Activated T-cell treated with anti-CD3 and anti-CD28 coated beads, Interleukin-2, amount 50 U/mL, for 24 hours (primary cell): ENCODE measurements around the gene TXNL1.

Experiments used
- DNase-seq: peaks from one replicate; pipeline ENCODE4 v3.0.0-alpha.2; 2020
- H3K27ac Mint-ChIP-seq: 2 replicates; pipeline ENCODE4 v1.8.0; 2020; ENCODE audit warnings: mild to moderate bottlenecking, mixed read lengths
- H3K27me3 Mint-ChIP-seq: 2 replicates; pipeline ENCODE4 v1.8.0; 2020; ENCODE audit warnings: mixed read lengths
- H3K36me3 Mint-ChIP-seq: 2 replicates; pipeline ENCODE4 v1.8.0; 2020; ENCODE audit warnings: low read depth, mixed read lengths
- H3K4me1 Mint-ChIP-seq: 2 replicates; pipeline ENCODE4 v1.8.0; 2020; ENCODE audit warnings: low read depth, mixed read lengths
- H3K4me3 Mint-ChIP-seq: 2 replicates; pipeline ENCODE4 v1.8.0; 2020; ENCODE audit warnings: mild to moderate bottlenecking, moderate library complexity, mixed read lengths
- H3K9me3 Mint-ChIP-seq: 2 replicates; pipeline ENCODE4 v1.8.0; 2020; ENCODE audit warnings: mixed read lengths

The TXNL1 gene

DNA sequence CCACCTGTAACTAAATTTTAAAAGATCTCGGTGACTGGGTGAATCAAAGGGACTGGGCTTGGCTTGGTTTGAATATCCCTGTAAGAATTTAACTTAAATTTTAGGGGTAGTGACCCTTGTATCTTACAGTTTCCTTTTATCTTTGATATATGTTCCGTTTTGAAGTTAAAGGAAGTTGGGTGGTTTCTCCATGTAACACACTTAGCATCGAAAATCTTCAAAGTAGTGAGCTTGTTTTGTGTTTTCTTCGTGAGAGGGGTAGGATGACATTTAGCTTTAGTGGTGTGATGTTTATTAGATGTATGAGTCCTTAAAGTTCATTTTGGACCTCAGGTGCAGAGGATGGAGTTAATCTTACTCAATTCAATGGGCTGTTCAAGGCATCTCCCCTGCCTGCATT lies 14.4 kb upstream of the TXNL1 start:
- Mint-ChIP-seq H3K4me3 (peak overlapping the region; percentile 93), H3K4me1 (peaks cover 59% of the 10 kb centered on the region), H3K9me3 (no peaks in the 10 kb centered on the region), H3K27me3 (no peaks in the 10 kb centered on the region), H3K27ac (peak overlapping the region; percentile 88), H3K36me3 (peaks cover 15% of the 10 kb centered on the region)
- DNase-seq, result no peak

DNA sequence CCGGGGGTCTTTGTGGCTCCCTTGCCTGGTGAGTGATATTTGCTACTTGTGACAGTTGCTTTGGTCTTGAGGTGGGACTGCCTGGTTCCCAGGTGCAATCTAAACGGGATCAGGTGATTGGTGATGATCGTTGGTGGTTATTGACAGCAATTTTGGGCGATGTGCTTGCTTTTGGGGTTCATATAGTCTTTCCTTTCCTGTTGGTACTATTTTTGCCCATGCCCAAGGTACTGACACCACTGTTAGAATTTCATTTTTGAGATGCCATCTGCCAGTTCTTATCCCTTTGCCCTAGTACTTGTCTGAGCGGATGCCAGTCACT lies 13.3 kb upstream of the TXNL1 start:
- DNase-seq, result no peak
- peaks cover 67% of the 10 kb centered on the region for H3K4me1 Mint-ChIP-seq
- H3K27ac Mint-ChIP-seq, result peak overlapping the region; percentile 98

DNA sequence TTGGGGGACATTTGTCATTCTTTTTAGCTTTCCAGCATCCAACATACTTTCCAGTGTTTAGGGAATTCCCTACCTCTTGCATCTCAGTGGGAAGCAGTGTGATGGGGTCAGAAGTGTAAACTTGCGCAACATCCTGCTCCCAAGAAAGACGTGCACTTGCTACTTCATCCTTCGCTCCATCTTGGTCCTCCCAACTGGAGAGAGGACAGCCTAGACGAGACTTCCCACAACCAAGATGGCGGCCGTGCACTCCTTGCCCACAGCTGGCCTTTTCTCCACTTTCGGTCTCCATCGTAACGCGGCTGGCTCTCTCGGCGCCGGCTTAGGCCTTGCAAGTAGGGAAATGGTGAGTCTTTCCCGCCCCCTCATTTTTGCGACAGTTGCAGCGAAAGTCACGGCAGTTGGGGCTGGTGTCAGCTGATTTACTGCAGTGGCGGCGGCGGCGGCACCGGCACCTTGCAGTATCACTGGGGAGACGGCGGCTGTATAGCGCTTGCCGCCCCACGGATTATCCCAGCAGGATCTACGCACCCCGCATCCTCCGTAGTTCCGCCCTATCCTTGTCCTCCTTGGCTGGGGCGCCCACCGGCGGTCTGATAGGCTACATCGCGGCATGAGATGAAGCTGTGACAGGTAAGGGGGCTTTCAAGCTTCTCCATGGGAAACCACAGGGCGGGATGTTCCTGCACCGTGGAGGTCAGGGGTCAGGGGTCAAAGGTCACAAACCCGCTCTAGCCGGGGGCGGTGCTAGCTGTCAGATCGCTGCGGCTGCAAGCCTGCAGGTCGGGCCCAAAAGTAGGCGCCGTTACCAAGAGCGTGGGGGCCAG lies 12.8 kb upstream of the TXNL1 start, which contains the start of gene WDR7:
Gene WDR7 (plus strand): TSS at position 416 of the 827 bp plus-strand sequence. CDS start 21,157 bp downstream, outside the sequence.
- H3K36me3 Mint-ChIP-seq, result peaks cover 12% of the 10 kb centered on the region
- peak within 1 kb of the TSS; percentile 98 for H3K27ac Mint-ChIP-seq
- peak; percentile 93 for DNase-seq
- H3K4me3 Mint-ChIP-seq, result peak within 1 kb of the TSS; percentile 93
- no peaks in the 10 kb centered on the region for H3K27me3 Mint-ChIP-seq
- H3K4me1 Mint-ChIP-seq, result peaks cover 65% of the 10 kb centered on the region
- no peaks in the 10 kb centered on the region for H3K9me3 Mint-ChIP-seq

More for the DNA sequence above, 13.3 kb upstream of the TXNL1 start:
- Mint-ChIP-seq H3K4me3 (peak overlapping the region; percentile 93), H3K27me3 (no peaks in the 10 kb centered on the region), H3K9me3 (no peaks in the 10 kb centered on the region), H3K36me3 (peaks cover 14% of the 10 kb centered on the region)

DNA sequence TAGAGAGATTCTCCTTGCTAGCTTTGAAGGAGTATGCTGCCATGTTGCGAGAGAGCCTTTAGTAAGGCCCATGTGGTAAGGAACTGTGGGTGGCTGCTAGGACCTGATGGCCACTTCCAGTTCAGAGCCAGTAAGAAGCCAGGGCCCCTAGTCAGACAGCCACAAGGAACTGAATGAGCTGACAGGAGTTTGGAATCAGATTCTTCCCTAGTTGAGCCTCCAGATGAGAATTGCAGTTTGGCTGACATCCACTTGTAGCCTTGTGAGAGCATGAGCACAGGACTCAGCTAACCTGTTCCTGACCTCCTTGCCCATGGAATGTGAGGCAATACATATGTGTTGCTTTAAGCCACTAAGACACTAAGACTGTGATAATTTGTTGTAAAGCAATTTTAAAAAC lies 11.6 kb upstream of the TXNL1 start:
- no peaks in the 10 kb centered on the region for H3K27me3 Mint-ChIP-seq
- H3K4me1 Mint-ChIP-seq, result peaks cover 53% of the 10 kb centered on the region
- peaks cover 12% of the 10 kb centered on the region for H3K36me3 Mint-ChIP-seq
- H3K27ac Mint-ChIP-seq, result no peak overlapping the region
- H3K9me3 Mint-ChIP-seq, result no peaks in the 10 kb centered on the region
- peak overlapping the region; percentile 93 for H3K4me3 Mint-ChIP-seq
- DNase-seq, result no peak

DNA sequence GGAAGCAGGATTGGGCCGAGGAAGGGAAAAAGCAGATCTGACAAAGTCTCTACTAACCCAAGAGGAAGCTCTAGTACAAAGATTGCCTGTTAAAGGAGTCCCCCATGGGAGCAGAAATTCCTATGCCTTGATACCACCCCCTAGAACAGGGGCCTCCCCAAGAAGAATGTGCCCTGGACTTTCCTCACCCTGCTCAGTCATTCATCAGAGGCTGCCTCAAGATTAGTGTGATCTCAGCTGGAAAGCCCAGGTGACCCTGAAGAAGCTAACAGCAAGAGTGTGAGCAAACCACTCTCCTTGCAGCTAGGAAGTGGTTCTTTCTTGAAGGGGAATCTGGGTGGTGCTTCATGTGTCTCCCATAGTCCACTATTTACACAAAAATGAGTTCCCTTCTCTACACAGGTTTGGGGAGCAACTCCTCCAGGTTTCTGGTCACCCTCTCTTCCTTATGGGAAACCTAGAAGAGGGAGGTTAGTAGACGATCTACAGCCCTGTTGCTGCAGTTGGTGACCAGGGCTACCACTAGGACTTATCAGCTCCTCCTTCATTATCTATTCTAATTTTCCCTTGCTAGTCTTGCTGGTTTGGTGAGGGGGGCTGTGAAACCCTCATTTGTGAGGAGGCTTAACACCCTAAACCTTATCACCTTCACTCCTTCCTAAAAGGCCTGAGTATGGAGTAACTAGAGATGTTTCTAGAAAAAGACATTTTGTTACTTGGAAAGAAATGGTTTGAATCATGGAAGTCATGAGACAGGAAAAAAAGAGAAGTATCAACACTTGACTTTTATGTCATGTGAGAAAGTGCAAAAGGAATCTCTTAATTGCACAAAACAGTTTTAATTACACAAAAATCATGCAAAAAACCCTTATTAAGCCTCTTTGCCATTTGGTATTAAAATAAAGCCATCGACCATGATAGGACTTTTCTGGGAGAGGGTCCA lies 9.8 kb upstream of the TXNL1 start:
- H3K27me3 Mint-ChIP-seq, result no peaks in the 10 kb centered on the region
- no peaks in the 10 kb centered on the region for H3K9me3 Mint-ChIP-seq
- H3K4me1 Mint-ChIP-seq, result peaks cover 37% of the 10 kb centered on the region
- no peak overlapping the region for H3K27ac Mint-ChIP-seq
- H3K36me3 Mint-ChIP-seq, result peaks cover 12% of the 10 kb centered on the region
- no peak for DNase-seq
- no peak overlapping the region for H3K4me3 Mint-ChIP-seq

DNA sequence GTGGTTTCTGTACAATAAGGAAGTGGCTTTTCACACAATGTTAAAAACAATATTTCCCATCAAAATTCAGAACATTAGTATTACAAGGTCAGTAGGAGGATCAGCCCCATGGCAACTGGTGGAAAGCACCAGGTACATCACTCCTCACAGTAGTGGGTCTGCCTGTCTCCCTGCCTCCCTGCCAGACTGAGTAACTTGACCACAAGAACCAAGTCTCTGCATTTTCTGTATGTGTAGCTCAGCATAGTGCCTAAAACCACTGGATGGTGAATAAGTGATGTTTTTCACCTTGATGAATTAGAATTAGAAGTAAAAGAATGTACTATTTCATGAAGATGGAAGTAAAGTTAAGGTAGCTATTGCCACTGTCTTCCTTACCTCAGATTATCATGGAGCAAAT lies 8.7 kb upstream of the TXNL1 start:
- Mint-ChIP-seq H3K9me3 (no peaks in the 10 kb centered on the region), H3K4me3 (no peak overlapping the region), H3K27ac (peak overlapping the region; percentile 33), H3K4me1 (peaks cover 28% of the 10 kb centered on the region), H3K36me3 (peaks cover 12% of the 10 kb centered on the region), H3K27me3 (no peaks in the 10 kb centered on the region)
- DNase-seq, result no peak

DNA sequence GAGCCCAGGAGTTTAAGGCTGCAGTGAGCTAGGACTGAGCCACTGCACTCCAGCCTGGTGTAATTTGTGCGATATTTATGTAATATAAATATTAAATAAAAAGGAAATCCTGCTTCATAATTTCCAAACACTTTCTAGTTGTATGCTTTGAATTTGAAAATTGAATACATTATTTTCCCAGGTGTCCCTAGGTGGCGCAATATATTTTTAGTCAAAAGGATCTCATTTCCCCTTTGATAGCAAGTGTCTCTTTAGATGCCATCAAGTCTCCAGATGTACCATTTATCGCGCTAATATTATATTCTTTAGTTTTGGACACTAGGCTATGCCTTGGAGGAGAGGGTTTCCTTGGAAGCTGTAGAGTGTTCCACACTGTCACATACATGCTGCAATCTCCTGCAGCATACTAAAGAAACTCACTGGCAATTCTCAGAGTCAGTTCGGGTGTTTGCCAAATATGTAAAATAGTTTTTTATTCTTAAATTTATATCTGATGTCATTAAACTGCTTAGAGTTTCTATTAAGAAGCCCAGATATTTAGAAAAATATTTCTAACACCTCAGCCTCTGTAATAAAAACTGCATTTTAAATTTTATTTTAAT lies 7.1 kb upstream of the TXNL1 start:
- Mint-ChIP-seq H3K36me3 (no peaks in the 10 kb centered on the region), H3K4me1 (peaks cover 21% of the 10 kb centered on the region), H3K27ac (no peak overlapping the region), H3K9me3 (no peaks in the 10 kb centered on the region), H3K4me3 (no peak overlapping the region), H3K27me3 (no peaks in the 10 kb centered on the region)
- DNase-seq, result no peak

DNA sequence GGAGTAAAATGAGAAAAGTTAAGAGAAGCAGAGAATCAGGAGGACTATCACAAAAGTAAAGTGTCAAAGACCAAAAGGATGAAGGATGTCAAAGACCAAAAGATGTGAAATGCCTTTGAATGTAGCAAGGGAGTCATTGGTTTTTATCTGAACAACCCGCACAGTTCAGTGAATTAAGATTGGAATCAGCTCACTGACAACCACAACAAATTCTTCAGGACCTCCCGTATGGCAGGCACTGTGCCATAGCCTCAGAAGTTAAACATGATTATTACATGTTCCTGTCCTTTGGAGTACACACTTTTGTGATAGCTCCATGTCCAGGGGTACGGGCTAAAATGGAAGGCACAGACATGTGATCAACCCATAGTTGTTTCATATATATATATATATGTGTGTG lies 5.0 kb upstream of the TXNL1 start:
- no peak overlapping the region for H3K4me3 Mint-ChIP-seq
- no peaks in the 10 kb centered on the region for H3K27me3 Mint-ChIP-seq
- no peak for DNase-seq
- no peak overlapping the region for H3K27ac Mint-ChIP-seq
- H3K9me3 Mint-ChIP-seq, result peaks cover 4% of the 10 kb centered on the region
- peaks cover 19% of the 10 kb centered on the region for H3K4me1 Mint-ChIP-seq
- peaks cover 9% of the 10 kb centered on the region for H3K36me3 Mint-ChIP-seq

DNA sequence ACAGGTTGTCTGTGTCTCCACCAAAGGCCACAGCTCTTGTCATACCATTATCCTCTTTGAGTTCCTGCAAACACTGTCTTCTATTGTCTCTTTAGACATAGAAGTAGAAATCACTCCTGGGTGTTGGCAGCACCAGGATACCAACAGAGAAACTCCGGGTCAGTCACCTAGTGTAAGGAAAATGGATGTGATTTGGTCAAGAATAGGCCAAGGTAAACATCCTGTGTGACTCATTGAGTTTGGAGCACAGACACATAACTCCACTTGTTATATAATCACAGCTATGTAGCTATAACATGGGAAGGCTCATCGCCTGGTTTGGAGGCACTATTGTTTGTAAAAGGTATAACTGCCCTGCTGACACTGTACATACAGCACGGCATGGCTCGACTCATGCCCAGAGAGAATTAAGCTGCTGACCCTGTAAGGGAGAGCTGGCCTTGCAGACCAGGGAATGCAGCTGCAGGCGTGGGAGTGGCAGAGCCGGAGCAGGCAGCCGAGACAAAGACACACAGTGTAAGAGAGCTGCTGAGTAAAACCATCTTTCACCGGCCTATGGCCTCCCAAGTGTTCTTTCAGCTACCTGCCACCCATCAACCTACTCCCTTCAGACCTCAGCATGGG lies 3.4 kb upstream of the TXNL1 start:
- H3K4me3 Mint-ChIP-seq, result no peak overlapping the region
- DNase-seq, result no peak
- H3K9me3 Mint-ChIP-seq, result peaks cover 4% of the 10 kb centered on the region
- H3K36me3 Mint-ChIP-seq, result peaks cover 25% of the 10 kb centered on the region
- H3K27ac Mint-ChIP-seq, result no peak overlapping the region
- H3K27me3 Mint-ChIP-seq, result no peaks in the 10 kb centered on the region
- H3K4me1 Mint-ChIP-seq, result peaks cover 15% of the 10 kb centered on the region

DNA sequence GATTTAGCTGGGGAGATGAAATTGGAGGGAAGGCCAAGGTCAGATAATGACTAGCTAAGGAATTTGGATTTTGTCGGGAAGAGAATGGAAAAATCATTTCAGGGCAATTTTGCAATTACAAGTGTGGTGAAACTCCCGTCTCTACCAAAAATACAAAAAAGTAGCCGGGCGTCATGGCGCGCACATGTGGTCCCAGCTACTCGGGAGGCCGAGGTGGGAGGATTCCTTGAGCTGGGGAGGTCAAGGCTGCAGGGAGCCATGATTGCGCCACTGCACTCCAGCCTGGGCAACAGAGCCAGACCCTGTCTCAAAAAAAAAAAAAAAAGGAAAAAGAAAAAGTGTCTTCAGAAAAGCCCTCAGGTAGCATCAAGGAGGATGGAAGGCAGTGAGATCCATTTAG lies 1.2 kb upstream of the TXNL1 start:
- no peak for DNase-seq
- H3K36me3 Mint-ChIP-seq, result peaks cover 43% of the 10 kb centered on the region
- H3K27ac Mint-ChIP-seq, result peak overlapping the region; percentile 98
- peak overlapping the region; percentile 98 for H3K4me3 Mint-ChIP-seq
- peaks cover 4% of the 10 kb centered on the region for H3K9me3 Mint-ChIP-seq
- no peaks in the 10 kb centered on the region for H3K27me3 Mint-ChIP-seq
- peaks cover 35% of the 10 kb centered on the region for H3K4me1 Mint-ChIP-seq

DNA sequence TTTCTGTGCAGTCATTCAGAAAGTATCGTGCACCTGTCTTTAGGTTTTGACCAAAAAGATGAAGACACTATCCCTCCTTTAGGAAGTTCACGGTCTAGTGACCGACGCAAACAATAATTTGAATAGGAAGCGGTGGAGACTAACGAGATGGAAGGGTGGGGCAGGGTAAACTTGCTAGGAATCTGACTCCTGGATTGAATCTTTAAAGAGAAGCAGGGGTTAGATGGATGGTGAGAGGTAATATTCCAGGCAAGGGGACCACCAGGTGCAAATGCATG lies 651 bp upstream of the TXNL1 start:
- Mint-ChIP-seq H3K4me1 (peaks cover 40% of the 10 kb centered on the region), H3K4me3 (peak overlapping the region; percentile 98), H3K27me3 (no peaks in the 10 kb centered on the region), H3K27ac (peak overlapping the region; percentile 98), H3K9me3 (peaks cover 4% of the 10 kb centered on the region), H3K36me3 (peaks cover 48% of the 10 kb centered on the region)
- no peak for DNase-seq

DNA sequence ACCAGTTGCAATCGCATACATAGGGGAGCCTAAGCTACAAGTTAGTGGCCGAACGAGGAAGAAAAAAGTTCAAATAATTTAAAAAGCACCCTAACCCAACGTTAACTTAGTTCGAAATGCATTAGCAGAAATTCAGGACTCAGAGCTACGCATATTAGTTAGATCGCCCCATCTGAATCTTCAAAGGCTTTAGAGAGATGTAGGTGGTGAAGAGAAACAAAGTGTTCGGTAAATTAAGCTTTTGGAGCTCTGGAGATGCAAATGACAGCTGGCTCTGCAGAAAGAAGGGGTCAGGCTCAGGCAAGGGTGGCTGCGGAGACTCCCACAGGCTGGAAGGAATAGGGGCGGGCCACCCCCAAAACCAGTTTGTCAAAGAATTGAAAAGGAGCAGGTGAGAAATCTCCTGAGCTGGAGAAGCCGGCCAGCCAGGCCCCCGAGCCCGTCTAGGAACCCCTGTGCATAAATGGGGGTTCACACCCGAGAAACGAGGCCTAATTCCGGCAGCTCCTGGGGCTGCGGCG lies 621 bp downstream of the TXNL1 start:
- peak overlapping the region; percentile 98 for H3K4me3 Mint-ChIP-seq
- peaks cover 4% of the 10 kb centered on the region for H3K9me3 Mint-ChIP-seq
- H3K27me3 Mint-ChIP-seq, result no peaks in the 10 kb centered on the region
- peak overlapping the region; percentile 98 for H3K27ac Mint-ChIP-seq
- peaks cover 58% of the 10 kb centered on the region for H3K36me3 Mint-ChIP-seq
- H3K4me1 Mint-ChIP-seq, result peaks cover 46% of the 10 kb centered on the region
- no peak for DNase-seq

DNA sequence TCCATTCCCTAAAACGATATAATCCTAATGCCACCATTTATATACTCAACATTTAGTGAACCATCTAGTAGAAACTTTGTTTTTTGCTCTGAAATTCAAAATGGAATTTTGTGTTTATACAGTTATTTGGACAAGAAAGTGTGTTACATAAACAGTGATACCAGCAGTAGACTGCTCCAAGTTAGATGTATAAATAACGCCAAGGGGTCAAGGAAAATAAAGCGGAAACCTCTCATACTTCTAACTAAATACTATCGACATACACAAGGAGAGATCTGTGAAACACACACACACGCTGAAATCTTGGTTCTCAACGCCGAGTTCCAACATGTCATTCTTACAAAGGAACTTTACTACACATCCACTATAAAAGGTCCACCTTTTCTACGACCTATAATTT lies 1.2 kb downstream of the TXNL1 start:
- H3K27me3 Mint-ChIP-seq, result no peaks in the 10 kb centered on the region
- no peak for DNase-seq
- peak overlapping the region; percentile 98 for H3K4me3 Mint-ChIP-seq
- H3K9me3 Mint-ChIP-seq, result peaks cover 4% of the 10 kb centered on the region
- H3K4me1 Mint-ChIP-seq, result peaks cover 52% of the 10 kb centered on the region
- H3K27ac Mint-ChIP-seq, result peak overlapping the region; percentile 98
- H3K36me3 Mint-ChIP-seq, result peaks cover 64% of the 10 kb centered on the region

DNA sequence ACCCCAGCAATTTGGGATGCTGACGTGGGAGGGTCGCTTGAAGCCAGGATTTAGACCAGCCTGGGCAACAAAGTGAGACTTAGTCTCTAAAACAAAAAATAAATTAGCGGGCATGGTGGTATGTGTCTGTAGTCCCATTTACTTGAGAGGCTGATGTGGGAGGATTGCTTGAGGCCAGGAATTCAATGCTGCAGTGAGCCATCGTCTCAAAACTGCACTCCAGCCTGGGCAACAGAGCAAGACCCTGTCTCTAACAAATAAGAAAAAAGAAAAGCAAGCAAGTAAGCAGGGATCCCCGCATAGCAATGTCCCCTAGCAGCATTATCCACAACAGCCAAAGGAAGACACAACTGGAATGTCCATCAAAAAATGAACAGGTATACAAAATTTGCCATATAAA lies 3.4 kb downstream of the TXNL1 start:
- H3K4me3 Mint-ChIP-seq, result no peak overlapping the region
- peaks cover 85% of the 10 kb centered on the region for H3K36me3 Mint-ChIP-seq
- no peak overlapping the region for H3K27ac Mint-ChIP-seq
- DNase-seq, result no peak
- no peaks in the 10 kb centered on the region for H3K27me3 Mint-ChIP-seq
- peaks cover 4% of the 10 kb centered on the region for H3K9me3 Mint-ChIP-seq
- peaks cover 70% of the 10 kb centered on the region for H3K4me1 Mint-ChIP-seq
